HG02759 (cell line): ENCODE measurements around the gene EPHA7.

Experiments
- ATAC-seq: cut with Tn5 transposase; IDR thresholded peaks from one replicate; pipeline ENCODE4 v1.9.1; 2021; ENCODE audit warnings: mild to moderate bottlenecking, moderate library complexity; ENCODE audit not compliant: unreplicated experiment

The EPHA7 gene

GRCh38 chr6:93260881-93261280 is 158.5 kb downstream of the EPHA7 start:
- ATAC-seq = no peak

DNA sequence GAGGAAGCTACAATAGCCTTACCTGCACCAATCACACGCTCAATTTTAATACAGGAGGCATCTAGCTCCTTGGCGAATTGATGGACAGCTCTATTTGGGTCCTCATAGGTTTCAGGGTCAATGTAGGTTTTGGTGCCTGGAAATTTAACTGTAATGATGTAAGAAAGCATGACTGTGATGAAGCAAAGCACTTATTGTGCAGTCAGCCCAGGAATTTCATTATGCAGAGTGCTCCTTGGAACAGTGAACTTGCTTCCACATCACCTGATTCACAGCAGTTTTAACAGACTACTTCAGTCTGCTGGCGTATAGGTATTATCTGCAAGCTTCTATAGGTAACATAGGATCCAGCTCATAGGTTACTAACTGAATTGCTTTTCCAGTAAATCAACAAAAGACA is 160.0 kb downstream of the EPHA7 start:
- ATAC-seq = no peak

DNA sequence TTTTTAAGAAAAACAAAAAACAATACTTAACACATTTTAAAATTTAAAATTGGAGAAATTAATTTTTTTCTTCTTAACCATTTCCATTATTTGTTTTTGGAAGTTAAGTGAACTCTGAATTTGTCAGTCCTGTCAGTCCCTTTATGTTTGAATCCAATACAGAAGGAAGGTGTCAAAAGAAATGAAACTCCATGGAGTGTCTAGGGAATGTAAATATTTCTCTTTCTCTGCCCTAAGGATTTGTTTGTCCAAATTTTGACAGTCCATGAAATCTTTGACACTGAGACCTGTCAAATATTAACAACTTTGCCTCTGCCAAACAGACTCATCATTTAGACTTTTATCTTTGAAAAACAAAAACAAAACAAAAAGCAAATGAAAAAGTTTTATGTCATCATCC is 166.4 kb downstream of the EPHA7 start:
- ATAC-seq = no peak

GRCh38 chr6:93248631-93249030 is 170.7 kb downstream of the EPHA7 start:
- ATAC-seq = no peak

- ATAC-seq = no peak
Observed at GRCh38 chr6:93243231-93243778, 176.1 kb downstream of the EPHA7 start.

GRCh38 chr6:93242049-93242448 is 177.3 kb downstream of the EPHA7 start:
- no peak for ATAC-seq

DNA sequence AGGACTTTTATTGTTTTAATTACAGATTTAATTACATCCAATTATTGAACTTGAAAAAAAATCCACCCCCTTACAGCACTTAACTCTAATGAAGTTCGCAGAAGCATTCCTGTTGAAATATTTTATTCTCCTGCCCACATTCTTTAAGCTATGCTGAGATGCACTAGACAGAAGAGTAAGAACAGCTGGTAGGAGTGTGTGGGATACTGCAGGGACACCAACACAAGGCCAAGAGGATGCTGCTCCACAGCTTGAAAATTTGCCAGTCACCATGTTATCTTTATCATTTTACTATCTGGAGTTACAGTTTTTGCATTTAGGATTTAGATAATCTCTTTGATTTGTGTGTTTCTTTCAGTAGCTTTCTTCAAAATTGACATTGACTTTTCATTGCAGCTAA is 180.7 kb downstream of the EPHA7 start:
- ATAC-seq = no peak

DNA sequence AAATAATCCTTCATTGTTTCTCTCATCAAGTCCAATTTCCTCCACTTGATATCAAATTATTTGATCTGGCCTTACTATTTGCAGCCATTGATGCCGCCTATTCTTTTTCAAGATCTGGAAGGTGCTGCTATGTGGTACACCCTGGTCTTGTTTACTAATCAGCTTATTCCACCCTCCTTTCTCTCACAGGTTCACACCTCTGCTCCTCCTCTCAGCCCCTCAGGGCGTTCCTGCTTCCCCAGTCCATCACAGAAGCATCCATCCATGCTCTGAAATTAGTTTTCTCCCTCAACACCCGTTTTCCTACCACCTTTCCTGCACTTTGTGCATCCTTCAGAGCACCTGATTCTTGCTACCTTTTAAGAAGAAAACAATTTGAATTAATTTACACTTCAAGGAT is 183.6 kb downstream of the EPHA7 start:
- no peak for ATAC-seq

GRCh38 chr6:93226822-93227221 is 192.5 kb downstream of the EPHA7 start:
- ATAC-seq = no peak

DNA sequence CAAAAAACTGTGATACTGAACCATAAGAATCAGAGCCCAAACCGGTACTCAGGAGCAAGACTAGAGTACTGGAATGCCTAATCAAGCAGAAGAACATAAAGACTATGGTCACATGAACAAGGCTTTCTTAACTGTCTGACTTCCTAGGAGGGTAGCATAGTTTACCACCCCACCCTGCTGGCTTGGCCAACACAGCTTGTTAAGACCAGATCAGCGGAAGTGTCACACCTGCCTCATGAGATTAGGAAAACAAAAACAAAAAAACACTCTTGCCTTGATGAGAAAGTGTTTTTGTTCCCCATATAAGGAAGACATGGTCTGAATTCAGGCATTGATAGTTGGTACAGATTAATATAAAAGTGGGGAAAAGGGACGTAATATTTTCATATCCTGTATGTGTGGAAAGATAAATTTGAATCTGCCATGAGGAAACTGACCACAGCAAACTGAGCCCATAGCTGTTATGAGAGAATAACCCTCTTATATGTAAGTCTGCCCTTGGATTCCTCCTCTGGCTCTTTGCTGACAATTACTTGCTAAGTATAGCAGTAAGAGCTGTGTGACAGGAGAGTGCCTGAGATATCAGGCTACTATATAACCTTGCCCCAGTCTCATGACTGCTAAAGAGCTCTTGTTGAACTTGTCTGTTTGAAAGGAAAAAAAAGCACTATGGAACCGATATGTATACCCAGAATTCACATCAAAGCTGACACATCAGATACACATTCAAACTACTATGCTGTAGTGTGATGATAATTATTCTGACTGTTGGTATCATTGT is 197.1 kb downstream of the EPHA7 start:
- ATAC-seq = no peak

GRCh38 chr6:93219447-93219846 is 199.9 kb downstream of the EPHA7 start:
- ATAC-seq = no peak

DNA sequence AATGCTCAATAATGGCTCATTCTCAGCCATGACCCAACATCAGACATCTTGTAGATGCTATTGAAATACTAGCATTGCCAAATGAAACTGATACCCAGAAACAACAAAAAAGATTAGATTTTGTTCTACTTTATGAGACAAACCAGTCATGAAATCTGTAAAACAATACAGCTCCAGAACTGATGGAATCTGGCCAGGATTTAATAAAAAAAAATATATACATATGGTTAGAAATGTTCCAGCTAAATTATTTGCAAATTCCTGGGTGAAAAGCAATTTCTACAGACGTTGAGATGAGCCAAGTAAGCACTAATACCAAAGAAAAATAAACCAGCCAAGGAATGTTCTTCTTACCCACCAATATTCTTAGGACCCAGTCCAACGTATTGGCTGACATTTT is 201.3 kb downstream of the EPHA7 start:
- ATAC-seq = no peak

DNA sequence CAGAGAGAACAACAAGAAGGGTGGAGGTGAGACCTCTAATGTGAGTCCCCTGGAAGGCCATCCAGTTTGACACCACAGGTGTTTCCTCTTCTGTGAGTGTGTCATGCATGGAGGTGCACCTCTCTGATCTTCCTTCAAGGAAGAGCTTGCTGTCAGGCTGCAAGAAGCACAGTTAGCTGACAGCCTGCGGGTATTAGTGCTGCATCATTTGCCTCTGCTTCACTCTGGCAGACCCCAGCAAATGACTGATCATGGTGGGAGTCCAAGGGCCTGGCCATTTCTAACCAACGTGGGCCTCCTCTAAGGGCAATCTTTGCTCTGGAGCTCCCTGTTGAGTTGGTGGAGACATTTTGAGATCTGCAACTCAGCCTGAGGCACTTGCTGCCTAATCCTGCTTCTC is 206.3 kb downstream of the EPHA7 start:
- ATAC-seq = no peak

GRCh38 chr6:93210908-93211307 is 208.5 kb downstream of the EPHA7 start:
- ATAC-seq = no peak

DNA sequence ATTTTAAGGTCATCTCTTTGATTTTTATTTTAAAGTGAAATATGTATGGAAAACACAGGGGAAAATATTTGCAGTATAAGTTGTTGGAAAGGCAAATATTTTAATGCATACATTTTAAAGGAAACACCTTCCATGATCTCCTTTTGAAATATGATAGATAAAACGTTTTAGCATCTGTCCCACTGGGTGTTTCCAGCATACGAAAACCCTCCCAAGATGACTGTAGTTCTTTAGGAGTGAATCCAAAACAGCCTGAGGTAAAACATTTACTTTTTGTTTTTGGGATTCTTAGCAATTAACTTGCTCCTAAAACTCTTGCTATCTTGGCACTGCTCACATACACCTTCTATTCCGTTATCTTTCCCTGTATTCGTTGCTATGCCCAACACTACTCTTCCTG is 210.0 kb downstream of the EPHA7 start:
- ATAC-seq = no peak

DNA sequence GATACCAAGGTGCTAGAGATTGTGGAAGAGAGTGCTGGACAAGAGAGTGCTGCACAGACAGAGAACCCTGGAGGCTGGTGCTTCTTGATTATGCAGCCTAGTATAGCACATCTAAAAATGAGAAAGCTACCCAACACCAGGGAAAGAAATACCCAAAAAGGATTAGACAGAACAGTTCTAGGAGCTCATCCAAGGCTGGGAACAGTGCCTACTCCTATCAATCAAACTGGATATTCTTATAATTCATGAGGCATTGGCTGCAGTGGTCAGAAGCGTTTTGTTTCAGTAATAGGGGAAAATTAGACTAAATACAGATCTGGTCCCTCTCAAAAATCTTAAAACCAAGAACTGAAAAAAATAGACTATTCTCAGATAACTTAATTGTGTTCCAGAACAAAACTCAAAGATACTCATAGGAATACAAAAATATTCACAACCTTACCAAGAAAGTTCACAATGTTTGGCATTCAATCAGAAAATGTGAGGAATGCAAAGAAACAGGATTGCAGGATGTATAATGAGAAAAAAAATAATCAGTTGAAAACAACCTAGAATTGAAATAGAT is 222.9 kb downstream of the EPHA7 start:
- no peak for ATAC-seq

- ATAC-seq = no peak
Observed at GRCh38 chr6:93194480-93194879, 224.9 kb downstream of the EPHA7 start.

- ATAC-seq = no peak
Observed at GRCh38 chr6:93193868-93194267, 225.5 kb downstream of the EPHA7 start.
